DMS79 (cell line): ENCODE measurements around the gene SPOCK1.
A peak's percentile ranks its signal among the peaks of the same experiment; 100 is the strongest.

Source experiments
- DNase-seq: peaks from one replicate; lab custom pipeline; 2025; lab: John Stamatoyannopoulos, UW

The SPOCK1 gene

DNA sequence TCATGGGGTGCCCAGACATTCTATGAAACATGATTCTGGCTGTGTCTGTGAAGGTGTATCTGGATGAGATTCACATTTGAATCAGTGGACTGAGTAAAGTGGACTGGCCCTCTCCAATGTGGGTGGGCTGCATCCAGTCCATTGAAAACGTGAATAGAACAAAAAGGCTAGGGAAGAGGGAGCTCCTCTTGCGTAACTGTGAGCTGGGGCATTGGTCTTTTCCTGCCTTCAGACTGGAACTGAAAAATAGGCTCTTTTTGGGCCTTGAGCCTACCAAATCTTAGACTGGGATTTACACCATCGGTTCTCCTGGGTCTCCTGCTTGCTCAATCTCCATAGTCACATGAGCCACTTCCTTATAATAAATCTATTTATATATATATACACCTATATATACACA, 170.1 kb downstream of the SPOCK1 start:
- no peak for DNase-seq

DNA sequence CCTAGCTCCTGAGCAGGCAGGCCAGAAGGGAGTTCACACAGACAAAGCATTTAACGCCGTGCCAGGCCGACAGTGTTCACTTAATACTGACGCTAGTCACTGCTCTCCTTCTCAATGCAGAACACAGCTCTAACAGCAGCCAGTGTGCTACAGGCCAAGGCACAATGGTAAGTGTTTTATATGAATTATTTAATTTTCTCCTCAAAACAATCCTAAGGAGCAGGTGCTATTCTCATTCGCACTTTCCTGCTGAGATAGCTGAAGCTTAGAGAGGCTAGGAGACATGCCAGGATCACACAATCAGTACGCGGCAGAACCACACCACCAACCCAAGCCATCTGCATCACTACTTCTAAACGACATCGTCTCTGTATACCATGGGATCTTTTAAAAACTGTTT, 170.7 kb downstream of the SPOCK1 start:
- DNase-seq = no peak

DNA sequence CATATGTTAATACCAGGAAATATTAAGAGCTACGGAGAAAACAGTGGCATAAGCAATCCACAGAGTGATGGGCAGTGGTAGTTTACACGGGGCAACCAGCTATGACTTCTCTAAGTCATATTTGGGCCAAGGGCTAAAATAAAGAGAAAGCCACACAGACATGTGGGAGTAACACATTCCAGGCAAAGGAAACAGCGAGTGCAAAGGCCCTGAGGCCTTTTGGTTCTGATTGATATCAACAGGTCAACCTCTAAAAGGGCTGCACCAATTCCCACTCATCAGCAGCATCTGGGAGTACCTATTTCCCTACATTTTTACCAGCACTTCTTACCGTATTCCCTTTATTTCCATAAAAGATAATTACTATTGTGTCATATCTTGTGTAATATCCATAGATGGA, 173.4 kb downstream of the SPOCK1 start:
- no peak for DNase-seq

- no peak for DNase-seq
Measured at GRCh38 chr5:137320056-137321045, 178.8 kb downstream of the SPOCK1 start.

DNA sequence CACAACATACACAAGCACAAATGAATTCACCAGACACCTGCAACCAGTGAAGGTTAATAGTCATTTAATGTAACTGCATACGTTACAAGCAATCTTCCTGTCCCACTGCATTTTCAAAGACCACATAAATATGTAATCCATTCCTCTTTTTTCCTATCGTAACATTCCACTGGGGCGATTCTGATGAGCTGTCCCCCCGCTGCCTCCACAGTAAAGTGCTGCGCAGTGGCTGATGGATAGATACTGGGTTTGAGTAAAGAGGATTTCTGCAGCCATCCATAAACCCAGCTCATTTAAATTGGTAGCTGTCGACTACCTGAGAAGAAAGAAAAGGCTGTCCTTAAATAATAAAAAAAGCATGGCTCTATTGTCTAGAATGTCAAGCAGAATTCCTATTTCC, 181.1 kb downstream of the SPOCK1 start:
- DNase-seq = no peak

GRCh38 chr5:137316346-137316736, 182.8 kb downstream of the SPOCK1 start:
- no peak for DNase-seq

GRCh38 chr5:137315534-137316345, 183.4 kb downstream of the SPOCK1 start:
- no peak for DNase-seq

- DNase-seq = no peak
Measured at GRCh38 chr5:137315109-137315508, 184.0 kb downstream of the SPOCK1 start.

DNA sequence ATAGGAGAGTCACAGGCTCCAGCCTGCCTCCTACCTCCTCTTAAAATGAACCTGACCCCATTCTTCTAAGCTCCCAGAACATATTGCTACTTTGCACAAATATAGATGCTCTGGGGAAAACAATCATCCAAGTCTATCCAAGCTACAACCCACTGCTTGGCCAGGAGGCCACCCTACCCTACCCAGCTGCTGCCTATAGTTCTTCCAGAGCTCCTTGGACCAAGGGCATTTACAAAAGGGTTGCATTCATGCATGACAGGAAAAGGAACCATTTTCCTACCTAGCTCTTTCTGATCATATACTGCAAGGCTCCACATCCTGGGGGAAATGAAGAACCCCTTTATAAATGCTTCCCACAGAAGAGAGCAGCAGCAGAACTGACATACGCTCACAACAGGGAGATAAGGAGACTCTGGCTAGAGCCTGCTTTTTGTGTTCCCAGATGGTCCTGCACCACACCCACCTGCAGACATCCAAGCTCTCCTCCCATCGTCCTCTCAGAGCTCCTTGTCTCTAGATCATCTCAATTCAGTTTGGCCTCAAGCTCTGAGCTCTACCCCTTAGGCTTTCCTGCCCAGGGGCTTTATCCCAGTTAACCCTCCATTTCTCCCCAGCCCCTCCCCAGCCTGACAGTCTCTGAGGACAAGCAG, 185.5 kb downstream of the SPOCK1 start:
- no peak for DNase-seq

GRCh38 chr5:137312011-137312410, 187.1 kb downstream of the SPOCK1 start:
- no peak for DNase-seq

GRCh38 chr5:137310051-137310730, 188.9 kb downstream of the SPOCK1 start:
- DNase-seq = no peak

DNA sequence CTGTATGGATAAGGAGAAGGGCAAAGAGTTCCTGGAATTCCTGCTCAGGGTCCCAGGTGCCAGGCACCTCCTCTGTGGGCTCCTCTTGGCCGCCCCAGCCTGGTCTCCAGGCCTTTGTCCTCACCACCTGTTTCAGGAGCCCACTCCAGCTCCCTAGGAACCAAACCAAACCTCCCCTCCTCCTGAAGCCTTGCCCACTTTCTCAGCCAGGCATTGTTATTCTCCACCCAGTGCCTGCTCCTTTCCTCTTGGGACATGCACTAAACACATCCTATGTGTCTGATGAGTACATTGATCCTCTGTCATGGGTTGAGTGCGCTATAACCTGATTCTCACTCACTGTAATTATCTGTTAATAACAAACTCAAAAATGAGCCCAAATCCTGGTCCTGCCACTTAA, 189.8 kb downstream of the SPOCK1 start:
- DNase-seq = no peak

GRCh38 chr5:137308311-137308710, 190.8 kb downstream of the SPOCK1 start:
- DNase-seq = no peak

DNA sequence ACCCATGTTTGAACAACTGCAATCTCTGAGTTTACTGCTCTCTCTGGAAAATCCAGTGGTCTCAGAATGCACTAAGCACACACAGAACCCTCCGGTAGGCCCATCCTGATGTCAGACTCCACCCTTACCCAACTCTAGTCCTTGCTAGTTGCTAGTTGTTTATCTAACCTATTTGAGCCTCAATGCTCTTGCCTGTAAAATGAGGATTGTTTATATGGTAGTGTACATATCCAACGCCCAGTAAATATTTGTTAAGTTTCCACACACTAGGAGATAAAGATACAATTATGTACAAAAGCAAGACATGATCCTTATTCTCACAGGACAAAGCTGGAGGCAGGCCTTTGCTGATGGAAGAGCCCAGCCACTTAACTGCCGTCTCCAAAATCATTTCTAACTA, 192.2 kb downstream of the SPOCK1 start:
- DNase-seq = no peak

- no peak for DNase-seq
Measured at GRCh38 chr5:137305971-137306602, 193.0 kb downstream of the SPOCK1 start.

DNA sequence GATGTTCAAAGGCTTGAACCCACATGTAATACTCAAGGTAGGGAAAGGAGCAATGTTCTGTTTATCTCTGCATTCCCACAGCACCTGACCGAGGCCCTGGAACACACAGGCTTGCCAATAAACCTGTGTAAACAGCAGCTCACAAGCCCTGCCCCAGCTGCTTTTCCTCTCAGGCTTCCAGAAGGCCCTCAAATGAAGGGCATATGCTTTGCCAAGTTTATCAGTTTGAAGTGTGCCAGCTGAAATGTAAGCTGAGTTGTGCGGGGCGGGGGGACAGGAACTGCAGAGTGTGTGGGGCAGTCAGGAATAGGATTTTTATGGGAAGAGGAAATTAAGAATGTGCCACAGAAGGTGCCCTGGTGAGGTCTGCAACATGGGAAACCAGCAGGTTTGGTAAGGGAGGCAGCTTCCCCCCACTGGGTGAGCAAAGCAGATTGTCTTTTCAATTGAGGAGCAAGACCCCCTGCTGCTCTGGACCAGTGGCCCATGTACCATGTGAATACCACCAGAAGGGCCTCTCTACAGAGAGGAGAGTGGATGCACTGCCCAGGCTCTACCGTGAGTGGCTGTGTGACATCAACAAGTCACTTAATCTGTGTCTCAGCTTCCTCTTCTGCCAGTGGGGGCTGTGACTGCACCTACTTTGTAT, 194.8 kb downstream of the SPOCK1 start:
- peak; percentile 89 for DNase-seq

DNA sequence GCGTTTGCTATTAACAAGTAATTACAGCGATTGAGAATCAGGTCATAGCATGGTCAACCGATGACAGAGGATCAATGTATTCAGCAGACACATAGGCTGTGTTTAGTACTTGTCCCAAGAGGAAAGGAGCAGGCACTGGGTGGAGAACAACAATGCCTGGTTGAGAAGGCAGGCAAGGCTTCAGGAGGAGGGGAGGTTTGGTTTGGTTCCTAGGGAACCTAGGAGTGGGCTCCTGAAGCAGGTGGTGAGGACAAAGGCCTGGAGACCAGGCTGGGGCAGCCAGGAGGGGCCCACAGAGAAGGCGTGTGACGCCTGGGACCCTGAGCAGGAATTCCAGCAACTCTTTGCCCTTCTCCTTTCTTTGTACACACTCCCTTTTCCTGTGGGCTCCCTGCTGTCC, 195.6 kb downstream of the SPOCK1 start:
- peak; percentile 18 for DNase-seq

GRCh38 chr5:137300411-137301240, 198.5 kb downstream of the SPOCK1 start:
- DNase-seq = no peak

DNA sequence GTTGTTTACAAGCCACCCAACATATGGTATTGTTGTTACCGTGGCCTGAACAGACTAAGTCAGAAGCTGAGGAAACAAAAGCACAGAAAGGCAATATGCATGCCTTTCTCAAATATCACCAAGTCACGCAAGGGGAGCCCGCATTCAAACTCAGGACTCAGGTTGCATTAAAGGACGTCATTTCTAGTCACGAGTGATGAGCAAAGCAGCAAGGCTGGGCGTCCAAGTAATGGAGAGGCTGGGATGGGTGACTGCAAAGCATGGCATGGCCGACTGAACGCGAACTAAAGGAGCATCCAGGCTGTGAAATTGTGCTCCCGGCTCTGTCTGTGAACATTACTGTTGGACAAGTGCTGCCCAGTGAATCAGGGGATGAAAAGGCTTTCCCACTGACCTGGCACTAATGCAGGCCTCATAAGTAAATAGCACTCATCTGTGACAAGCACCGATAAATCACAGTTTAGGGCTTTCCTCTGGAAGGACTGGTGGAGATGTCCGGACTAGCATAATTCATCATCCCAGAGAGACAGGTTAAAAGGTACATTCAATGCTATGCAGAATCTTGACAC, 202.8 kb downstream of the SPOCK1 start:
- peak; percentile 52 for DNase-seq

DNA sequence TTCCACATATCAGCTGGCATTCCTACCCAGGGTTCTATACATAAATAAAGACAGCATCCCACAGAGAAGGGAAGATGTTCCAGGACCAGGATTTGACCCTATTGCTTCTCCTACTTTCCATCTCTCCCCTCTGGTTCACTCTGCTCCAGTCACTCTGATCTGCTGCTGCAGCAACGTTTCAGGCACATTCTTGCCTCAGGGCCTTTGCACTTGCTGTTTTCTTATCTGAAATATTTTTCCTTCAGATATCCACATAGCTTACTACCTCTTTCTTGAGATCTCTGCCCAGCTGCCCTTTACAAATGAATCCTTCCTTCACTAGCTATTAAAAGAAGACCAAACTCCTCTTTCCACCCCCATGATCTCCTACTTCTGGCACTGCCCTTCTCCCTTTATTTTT, 204.5 kb downstream of the SPOCK1 start:
- no peak for DNase-seq
